ENCODE data around the gene ELL2. TPM values are rescaled to one million over a fixed set of nuclear protein-coding genes. Genes with fewer than 3 reads are reported as not detected.

Gene ELL2
- total and polyA plus RNA-seq, 9 of the 15 experiments (the other 6 are each of a cell fraction or from before 2014, with no cell fraction given) = 4.3 to 18.3 (median 14.5) TPM

DNA sequence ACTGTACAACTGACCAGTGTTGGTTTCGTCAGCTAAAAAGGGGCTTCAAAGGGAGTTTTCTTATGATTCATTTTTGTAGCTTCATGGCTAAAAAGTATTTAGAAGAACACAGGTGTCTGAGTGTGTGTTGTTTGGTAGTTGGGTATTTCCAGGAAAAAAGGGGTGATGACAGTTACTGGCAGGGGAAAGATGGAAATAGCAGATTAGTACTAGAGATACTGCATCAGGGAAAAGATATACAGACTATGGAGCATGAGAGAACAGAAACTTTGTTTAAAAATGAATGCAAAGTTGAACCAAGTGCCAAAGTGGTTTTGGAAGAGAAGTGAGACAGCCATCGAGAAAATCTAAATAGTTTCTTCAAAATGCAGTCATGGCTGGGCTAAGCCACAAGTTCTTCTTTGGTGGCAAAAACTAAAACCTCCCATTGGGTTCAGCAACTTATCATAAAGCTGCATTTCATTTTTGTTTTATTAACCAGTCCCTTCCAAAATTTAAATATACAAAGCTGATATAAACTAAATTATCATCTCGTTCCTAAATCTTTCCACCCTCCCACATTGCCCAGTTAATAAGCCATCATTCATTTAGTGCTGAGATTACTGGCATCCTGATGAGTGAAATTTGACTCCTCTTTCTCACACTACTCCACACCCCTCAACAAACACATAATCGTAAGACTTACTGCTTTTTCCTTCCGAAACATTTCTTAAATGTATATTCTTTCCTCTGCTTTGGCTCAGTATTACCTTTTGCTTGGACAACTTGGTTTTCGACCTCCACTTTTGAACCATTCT is 33.5 kb downstream of the ELL2 start (continued):
- peak; percentile 57; the same call in 1 of the 2 replicates for TF ChIP-seq ARID1B (IDR thresholded peaks at IDR 0.05)
- TF ChIP-seq RCOR1 (IDR thresholded peaks at IDR 0.05; ENCODE audit: borderline replicate concordance in 1 of 2, low read depth in 2 of 2, low read length in 2 of 2) = peak in 1 of 2 experiments; percentile 35; a peak in 1 of 4 replicates
- peak; percentile 61 for TF ChIP-seq EP300 (IDR thresholded peaks at IDR 0.05; ENCODE audit: low read length)
- TF ChIP-seq, protein P1, sequence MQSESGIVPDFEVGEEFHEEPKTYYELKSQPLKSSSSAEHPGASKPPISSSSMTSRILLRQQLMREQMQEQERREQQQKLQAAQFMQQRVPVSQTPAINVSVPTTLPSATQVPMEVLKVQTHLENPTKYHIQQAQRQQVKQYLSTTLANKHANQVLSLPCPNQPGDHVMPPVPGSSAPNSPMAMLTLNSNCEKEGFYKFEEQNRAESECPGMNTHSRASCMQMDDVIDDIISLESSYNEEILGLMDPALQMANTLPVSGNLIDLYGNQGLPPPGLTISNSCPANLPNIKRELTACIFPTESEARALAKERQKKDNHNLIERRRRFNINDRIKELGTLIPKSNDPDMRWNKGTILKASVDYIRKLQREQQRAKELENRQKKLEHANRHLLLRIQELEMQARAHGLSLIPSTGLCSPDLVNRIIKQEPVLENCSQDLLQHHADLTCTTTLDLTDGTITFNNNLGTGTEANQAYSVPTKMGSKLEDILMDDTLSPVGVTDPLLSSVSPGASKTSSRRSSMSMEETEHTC (IDR thresholded peaks at IDR 0.05) = no peak
- no peak for TF ChIP-seq ZNF197 (CRISPR knock-in tag; IDR thresholded peaks at IDR 0.05; ENCODE audit: low read depth)
- no peak for TF ChIP-seq HES1 (IDR thresholded peaks at IDR 0.05; ENCODE audit: low read depth)
- TF ChIP-seq ZC3H4 (CRISPR knock-in tag; IDR thresholded peaks at IDR 0.05; ENCODE audit: borderline replicate concordance) = no peak
- TF ChIP-seq HMGN3 (IDR thresholded peaks at IDR 0.05; ENCODE audit: borderline replicate concordance, extremely low read depth, insufficient read length, low read depth, low read length) = no peak
- TF ChIP-seq BCL6 (CRISPR knock-in tag; IDR thresholded peaks at IDR 0.05) = no peak
- no peak for TF ChIP-seq FOXJ2 (tag; IDR thresholded peaks at IDR 0.05)
- 0 out of 2 replicates have a peak, but pooled peaks have one; percentile 39 for TF ChIP-seq SMARCE1 (IDR thresholded peaks at IDR 0.05)
- no peak for TF ChIP-seq ZKSCAN1 (IDR thresholded peaks at IDR 0.05; ENCODE audit: low read depth, low read length)
- TF ChIP-seq, protein P2, sequence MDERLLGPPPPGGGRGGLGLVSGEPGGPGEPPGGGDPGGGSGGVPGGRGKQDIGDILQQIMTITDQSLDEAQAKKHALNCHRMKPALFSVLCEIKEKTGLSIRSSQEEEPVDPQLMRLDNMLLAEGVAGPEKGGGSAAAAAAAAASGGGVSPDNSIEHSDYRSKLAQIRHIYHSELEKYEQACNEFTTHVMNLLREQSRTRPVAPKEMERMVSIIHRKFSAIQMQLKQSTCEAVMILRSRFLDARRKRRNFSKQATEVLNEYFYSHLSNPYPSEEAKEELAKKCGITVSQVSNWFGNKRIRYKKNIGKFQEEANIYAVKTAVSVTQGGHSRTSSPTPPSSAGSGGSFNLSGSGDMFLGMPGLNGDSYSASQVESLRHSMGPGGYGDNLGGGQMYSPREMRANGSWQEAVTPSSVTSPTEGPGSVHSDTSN (CRISPR knock-in tag; IDR thresholded peaks at IDR 0.05; ENCODE audit: low read depth) = no peak
- TF ChIP-seq, protein P2 (tag; conservative IDR thresholded peaks at IDR 0.05; ENCODE audit: low read depth) = peak; percentile 89
- peak; percentile 54; the same call in 1 of the 2 replicates for TF ChIP-seq DPF2 (IDR thresholded peaks at IDR 0.05)
- no peak for TF ChIP-seq ZNF217 (CRISPR knock-in tag; IDR thresholded peaks at IDR 0.05)
- no peak for TF ChIP-seq ZNF316 (IDR thresholded peaks at IDR 0.05)
- TF ChIP-seq, protein P3, sequence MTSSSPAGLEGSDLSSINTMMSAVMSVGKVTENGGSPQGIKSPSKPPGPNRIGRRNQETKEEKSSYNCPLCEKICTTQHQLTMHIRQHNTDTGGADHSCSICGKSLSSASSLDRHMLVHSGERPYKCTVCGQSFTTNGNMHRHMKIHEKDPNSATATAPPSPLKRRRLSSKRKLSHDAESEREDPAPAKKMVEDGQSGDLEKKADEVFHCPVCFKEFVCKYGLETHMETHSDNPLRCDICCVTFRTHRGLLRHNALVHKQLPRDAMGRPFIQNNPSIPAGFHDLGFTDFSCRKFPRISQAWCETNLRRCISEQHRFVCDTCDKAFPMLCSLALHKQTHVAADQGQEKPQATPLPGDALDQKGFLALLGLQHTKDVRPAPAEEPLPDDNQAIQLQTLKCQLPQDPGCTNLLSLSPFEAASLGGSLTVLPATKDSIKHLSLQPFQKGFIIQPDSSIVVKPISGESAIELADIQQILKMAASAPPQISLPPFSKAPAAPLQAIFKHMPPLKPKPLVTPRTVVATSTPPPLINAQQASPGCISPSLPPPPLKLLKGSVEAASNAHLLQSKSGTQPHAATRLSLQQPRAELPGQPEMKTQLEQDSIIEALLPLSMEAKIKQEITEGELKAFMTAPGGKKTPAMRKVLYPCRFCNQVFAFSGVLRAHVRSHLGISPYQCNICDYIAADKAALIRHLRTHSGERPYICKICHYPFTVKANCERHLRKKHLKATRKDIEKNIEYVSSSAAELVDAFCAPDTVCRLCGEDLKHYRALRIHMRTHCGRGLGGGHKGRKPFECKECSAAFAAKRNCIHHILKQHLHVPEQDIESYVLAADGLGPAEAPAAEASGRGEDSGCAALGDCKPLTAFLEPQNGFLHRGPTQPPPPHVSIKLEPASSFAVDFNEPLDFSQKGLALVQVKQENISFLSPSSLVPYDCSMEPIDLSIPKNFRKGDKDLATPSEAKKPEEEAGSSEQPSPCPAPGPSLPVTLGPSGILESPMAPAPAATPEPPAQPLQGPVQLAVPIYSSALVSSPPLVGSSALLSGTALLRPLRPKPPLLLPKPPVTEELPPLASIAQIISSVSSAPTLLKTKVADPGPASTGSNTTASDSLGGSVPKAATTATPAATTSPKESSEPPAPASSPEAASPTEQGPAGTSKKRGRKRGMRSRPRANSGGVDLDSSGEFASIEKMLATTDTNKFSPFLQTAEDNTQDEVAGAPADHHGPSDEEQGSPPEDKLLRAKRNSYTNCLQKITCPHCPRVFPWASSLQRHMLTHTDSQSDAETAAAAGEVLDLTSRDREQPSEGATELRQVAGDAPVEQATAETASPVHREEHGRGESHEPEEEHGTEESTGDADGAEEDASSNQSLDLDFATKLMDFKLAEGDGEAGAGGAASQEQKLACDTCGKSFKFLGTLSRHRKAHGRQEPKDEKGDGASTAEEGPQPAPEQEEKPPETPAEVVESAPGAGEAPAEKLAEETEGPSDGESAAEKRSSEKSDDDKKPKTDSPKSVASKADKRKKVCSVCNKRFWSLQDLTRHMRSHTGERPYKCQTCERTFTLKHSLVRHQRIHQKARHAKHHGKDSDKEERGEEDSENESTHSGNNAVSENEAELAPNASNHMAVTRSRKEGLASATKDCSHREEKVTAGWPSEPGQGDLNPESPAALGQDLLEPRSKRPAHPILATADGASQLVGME (CRISPR knock-in tag; IDR thresholded peaks at IDR 0.05) = no peak

Data from K562 (cell line).